Measurements from ENCODE around the gene DYRK2. TPM values are rescaled to one million over a fixed set of nuclear protein-coding genes. Genes with fewer than 3 reads are reported as not detected.

Gene DYRK2
- total and polyA plus RNA-seq, 5 donors from 2014 or later, result 53.5 to 91.4 (median 81.9) TPM

- Mint-ChIP-seq H3K9me3 (peaks cover 0 to 2% (median 0%) of the 10 kb centered on the region in 7 donors), H3K36me3 (peaks cover 37% of the 10 kb centered on the region), H3K4me3 (peak overlapping the region in 2 of 4 donors; percentile 23 to 49), H3K27me3 (no peaks in the 10 kb centered on the region), H3K4me1 (peaks cover 46 to 82% (median 72%) of the 10 kb centered on the region in 4 donors), H3K27ac (peak overlapping the region in 2 of 3 donors; percentile 1 to 8)
- peaks cover 39% of the 10 kb centered on the region for H3K4me1 ChIP-seq (ENCODE audit: control insufficient read depth, insufficient read depth, low read length, poor library complexity, severe bottlenecking)
- no peaks in the 10 kb centered on the region for H3K27me3 ChIP-seq (ENCODE audit: control insufficient read depth, insufficient read depth, low read length)
- DNase-seq (no peak), ATAC-seq (ENCODE audit: low read depth in 2 of 2) (no peak)
- peaks cover 46% of the 10 kb centered on the region for H3K36me3 ChIP-seq (ENCODE audit: control insufficient read depth, insufficient read depth, low read length)
- no peak overlapping the region for H3K27ac ChIP-seq (ENCODE audit: insufficient read depth, low read length, poor library complexity, severe bottlenecking)
- no peaks in the 10 kb centered on the region for H3K9me3 ChIP-seq (ENCODE audit: control insufficient read depth in 2 of 2, low read length in 2 of 2)
- no peak overlapping the region for H3K4me3 ChIP-seq (ENCODE audit: low read depth, low read length)
Measured at GRCh38 chr12:67664171-67664570, 15.6 kb downstream of the DYRK2 start.

- Histone ChIP-seq H3K4me3 (ENCODE audit: low read depth, low read length) (no peak overlapping the region), H3K36me3 (ENCODE audit: control insufficient read depth, insufficient read depth, low read length) (peaks cover 34% of the 10 kb centered on the region), H3K27me3 (ENCODE audit: control insufficient read depth, insufficient read depth, low read length) (no peaks in the 10 kb centered on the region), H3K9me3 (ENCODE audit: control insufficient read depth in 2 of 2, low read length in 2 of 2) (no peaks in the 10 kb centered on the region), H3K27ac (ENCODE audit: insufficient read depth, low read length, poor library complexity, severe bottlenecking) (no peak overlapping the region), H3K4me1 (ENCODE audit: control insufficient read depth, insufficient read depth, low read length, poor library complexity, severe bottlenecking) (peaks cover 25% of the 10 kb centered on the region)
- H3K9me3 Mint-ChIP-seq, result peaks cover 0 to 2% (median 0%) of the 10 kb centered on the region in 7 donors
- peaks cover 54 to 79% (median 70%) of the 10 kb centered on the region in 4 donors for H3K4me1 Mint-ChIP-seq
- peaks cover 40% of the 10 kb centered on the region for H3K36me3 Mint-ChIP-seq
- peak overlapping the region in 2 of 3 donors; percentile 28 to 51 for H3K27ac Mint-ChIP-seq
- no peak overlapping the region for H3K4me3 Mint-ChIP-seq
- DNase-seq (no peak), ATAC-seq (ENCODE audit: low read depth in 2 of 2) (no peak)
- H3K27me3 Mint-ChIP-seq, result no peaks in the 10 kb centered on the region
Measured at GRCh38 chr12:67665679-67666078, 17.1 kb downstream of the DYRK2 start.

- DNase-seq (no peak), ATAC-seq (ENCODE audit: low read depth in 2 of 2) (no peak)
- no peaks in the 10 kb centered on the region for H3K27me3 Mint-ChIP-seq
- H3K4me3 ChIP-seq (ENCODE audit: low read depth, low read length), result no peak overlapping the region
- H3K9me3 Mint-ChIP-seq, result peaks cover 0 to 2% (median 0%) of the 10 kb centered on the region in 7 donors
- peaks cover 50 to 70% (median 63%) of the 10 kb centered on the region in 4 donors for H3K4me1 Mint-ChIP-seq
- no peaks in the 10 kb centered on the region for H3K27me3 ChIP-seq (ENCODE audit: control insufficient read depth, insufficient read depth, low read length)
- H3K9me3 ChIP-seq (ENCODE audit: control insufficient read depth in 2 of 2, low read length in 2 of 2), result no peaks in the 10 kb centered on the region
- H3K36me3 ChIP-seq (ENCODE audit: control insufficient read depth, insufficient read depth, low read length), result peaks cover 31% of the 10 kb centered on the region
- peaks cover 16% of the 10 kb centered on the region for H3K4me1 ChIP-seq (ENCODE audit: control insufficient read depth, insufficient read depth, low read length, poor library complexity, severe bottlenecking)
- no peak overlapping the region for H3K27ac ChIP-seq (ENCODE audit: insufficient read depth, low read length, poor library complexity, severe bottlenecking)
- peaks cover 35% of the 10 kb centered on the region for H3K36me3 Mint-ChIP-seq
- H3K4me3 Mint-ChIP-seq, result no peak overlapping the region
- no peak overlapping the region for H3K27ac Mint-ChIP-seq
Measured at GRCh38 chr12:67666605-67667004, 18.1 kb downstream of the DYRK2 start.

GRCh38 chr12:67667276-67668073 is 18.9 kb downstream of the DYRK2 start:
- no peak overlapping the region for H3K27ac ChIP-seq (ENCODE audit: insufficient read depth, low read length, poor library complexity, severe bottlenecking)
- no peaks in the 10 kb centered on the region for H3K27me3 Mint-ChIP-seq
- DNase-seq (no peak), ATAC-seq (ENCODE audit: low read depth in 2 of 2) (no peak)
- no peaks in the 10 kb centered on the region for H3K9me3 ChIP-seq (ENCODE audit: control insufficient read depth in 2 of 2, low read length in 2 of 2)
- peaks cover 43 to 64% (median 58%) of the 10 kb centered on the region in 4 donors for H3K4me1 Mint-ChIP-seq
- no peak overlapping the region for H3K4me3 Mint-ChIP-seq
- H3K4me3 ChIP-seq (ENCODE audit: low read depth, low read length), result no peak overlapping the region
- H3K27me3 ChIP-seq (ENCODE audit: control insufficient read depth, insufficient read depth, low read length), result no peaks in the 10 kb centered on the region
- H3K36me3 Mint-ChIP-seq, result peaks cover 36% of the 10 kb centered on the region
- peaks cover 13% of the 10 kb centered on the region for H3K4me1 ChIP-seq (ENCODE audit: control insufficient read depth, insufficient read depth, low read length, poor library complexity, severe bottlenecking)
- peak overlapping the region; percentile 31 to 68 (median 49) for H3K27ac Mint-ChIP-seq
- H3K9me3 Mint-ChIP-seq, result peaks cover 0 to 8% (median 5%) of the 10 kb centered on the region in 7 donors
- H3K36me3 ChIP-seq (ENCODE audit: control insufficient read depth, insufficient read depth, low read length), result peaks cover 23% of the 10 kb centered on the region

GRCh38 chr12:67669217-67669933 is 20.8 kb downstream of the DYRK2 start:
- Mint-ChIP-seq H3K27me3 (no peaks in the 10 kb centered on the region), H3K36me3 (peaks cover 43% of the 10 kb centered on the region), H3K4me1 (peaks cover 28 to 46% (median 41%) of the 10 kb centered on the region in 4 donors), H3K4me3 (no peak overlapping the region), H3K27ac (peak overlapping the region; percentile 34 to 92 (median 40)), H3K9me3 (peaks cover 3 to 25% (median 6%) of the 10 kb centered on the region in 7 donors)
- Histone ChIP-seq H3K4me1 (ENCODE audit: control insufficient read depth, insufficient read depth, low read length, poor library complexity, severe bottlenecking) (peaks cover 13% of the 10 kb centered on the region), H3K27ac (ENCODE audit: insufficient read depth, low read length, poor library complexity, severe bottlenecking) (no peak overlapping the region), H3K4me3 (ENCODE audit: low read depth, low read length) (no peak overlapping the region), H3K36me3 (ENCODE audit: control insufficient read depth, insufficient read depth, low read length) (peaks cover 10% of the 10 kb centered on the region), H3K27me3 (ENCODE audit: control insufficient read depth, insufficient read depth, low read length) (no peaks in the 10 kb centered on the region), H3K9me3 (ENCODE audit: control insufficient read depth in 2 of 2, low read length in 2 of 2) (peaks cover 0 to 6% of the 10 kb centered on the region in 2 experiments)
- ATAC-seq (ENCODE audit: low read depth in 2 of 2), result no peak
- no peak for DNase-seq

GRCh38 chr12:67669934-67670631 is 21.5 kb downstream of the DYRK2 start:
- ATAC-seq (ENCODE audit: low read depth in 2 of 2), result no peak
- H3K27ac Mint-ChIP-seq, result peak overlapping the region in 1 of 3 donors; percentile 40
- Histone ChIP-seq H3K4me1 (ENCODE audit: control insufficient read depth, insufficient read depth, low read length, poor library complexity, severe bottlenecking) (peaks cover 11% of the 10 kb centered on the region), H3K9me3 (ENCODE audit: control insufficient read depth in 2 of 2, low read length in 2 of 2) (peaks cover 0 to 6% of the 10 kb centered on the region in 2 experiments), H3K4me3 (ENCODE audit: low read depth, low read length) (no peak overlapping the region), H3K36me3 (ENCODE audit: control insufficient read depth, insufficient read depth, low read length) (peaks cover 7% of the 10 kb centered on the region), H3K27ac (ENCODE audit: insufficient read depth, low read length, poor library complexity, severe bottlenecking) (no peak overlapping the region), H3K27me3 (ENCODE audit: control insufficient read depth, insufficient read depth, low read length) (no peaks in the 10 kb centered on the region)
- H3K4me1 Mint-ChIP-seq, result peaks cover 26 to 42% (median 36%) of the 10 kb centered on the region in 4 donors
- H3K4me3 Mint-ChIP-seq, result no peak overlapping the region
- H3K9me3 Mint-ChIP-seq, result peaks cover 3 to 26% (median 6%) of the 10 kb centered on the region in 7 donors
- DNase-seq, result no peak
- H3K36me3 Mint-ChIP-seq, result peaks cover 44% of the 10 kb centered on the region
- H3K27me3 Mint-ChIP-seq, result no peaks in the 10 kb centered on the region

- H3K27ac Mint-ChIP-seq, result peak overlapping the region in 1 of 3 donors; percentile 43
- H3K4me3 ChIP-seq (ENCODE audit: low read depth, low read length), result no peak overlapping the region
- ATAC-seq (ENCODE audit: low read depth in 2 of 2) (no peak), DNase-seq (no peak)
- H3K27me3 ChIP-seq (ENCODE audit: control insufficient read depth, insufficient read depth, low read length), result no peaks in the 10 kb centered on the region
- peaks cover 3 to 26% (median 6%) of the 10 kb centered on the region in 7 donors for H3K9me3 Mint-ChIP-seq
- peaks cover 0 to 6% of the 10 kb centered on the region in 2 experiments for H3K9me3 ChIP-seq (ENCODE audit: control insufficient read depth in 2 of 2, low read length in 2 of 2)
- H3K36me3 Mint-ChIP-seq, result peaks cover 39% of the 10 kb centered on the region
- no peak overlapping the region for H3K27ac ChIP-seq (ENCODE audit: insufficient read depth, low read length, poor library complexity, severe bottlenecking)
- H3K36me3 ChIP-seq (ENCODE audit: control insufficient read depth, insufficient read depth, low read length), result peaks cover 7% of the 10 kb centered on the region
- peaks cover 23 to 36% (median 33%) of the 10 kb centered on the region in 4 donors for H3K4me1 Mint-ChIP-seq
- no peaks in the 10 kb centered on the region for H3K4me1 ChIP-seq (ENCODE audit: control insufficient read depth, insufficient read depth, low read length, poor library complexity, severe bottlenecking)
- H3K4me3 Mint-ChIP-seq, result no peak overlapping the region
- no peaks in the 10 kb centered on the region for H3K27me3 Mint-ChIP-seq
Measured at GRCh38 chr12:67671419-67671818, 22.9 kb downstream of the DYRK2 start.

All from CD4-positive, CD25-positive, alpha-beta regulatory T cell (primary cell).